ENCODE measurements around the gene LYZL4.

LYZL4 gene

GRCh38 chr3:42438193-42438592 lies 27.8 kb upstream of the LYZL4 start:
- no peak for TF ChIP-seq CTCF (IDR thresholded peaks at IDR 0.05)

GRCh38 chr3:42434777-42435380 lies 24.5 kb upstream of the LYZL4 start:
- no peak for TF ChIP-seq CTCF (IDR thresholded peaks at IDR 0.05)
- no peaks in the 10 kb centered on the region for H3K4me1 ChIP-seq (ENCODE audit: control insufficient read depth in 1 of 2, insufficient read depth in 1 of 2, low read depth in 1 of 2, low read length in 1 of 2)
- no peak overlapping the region for H3K27ac ChIP-seq
- H3K36me3 ChIP-seq, result no peaks in the 10 kb centered on the region
- peaks cover 45% of the 10 kb centered on the region for H3K27me3 ChIP-seq
- H3K4me3 ChIP-seq (ENCODE audit: low read depth in 1 of 2, low read length in 1 of 2), result no peak overlapping the region
- H3K9me3 ChIP-seq, result no peaks in the 10 kb centered on the region

More at GRCh38 chr3:42438193-42438592, 27.8 kb upstream of the LYZL4 start:
- no peaks in the 10 kb centered on the region for H3K9me3 ChIP-seq
- peaks cover 37% of the 10 kb centered on the region for H3K27me3 ChIP-seq
- no peak overlapping the region for H3K27ac ChIP-seq
- no peaks in the 10 kb centered on the region for H3K4me1 ChIP-seq (ENCODE audit: control insufficient read depth in 1 of 2, insufficient read depth in 1 of 2, low read depth in 1 of 2, low read length in 1 of 2)
- no peak overlapping the region for H3K4me3 ChIP-seq (ENCODE audit: low read depth in 1 of 2, low read length in 1 of 2)
- H3K36me3 ChIP-seq, result no peaks in the 10 kb centered on the region

GRCh38 chr3:42432485-42432884 lies 22.1 kb upstream of the LYZL4 start:
- H3K4me3 ChIP-seq (ENCODE audit: low read depth in 1 of 2, low read length in 1 of 2), result no peak overlapping the region
- no peaks in the 10 kb centered on the region for H3K36me3 ChIP-seq
- TF ChIP-seq CTCF (IDR thresholded peaks at IDR 0.05), result no peak
- no peaks in the 10 kb centered on the region for H3K9me3 ChIP-seq
- no peak overlapping the region for H3K27ac ChIP-seq
- H3K4me1 ChIP-seq (ENCODE audit: control insufficient read depth in 1 of 2, insufficient read depth in 1 of 2, low read depth in 1 of 2, low read length in 1 of 2), result no peaks in the 10 kb centered on the region
- peaks cover 52% of the 10 kb centered on the region for H3K27me3 ChIP-seq

- no peaks in the 10 kb centered on the region for H3K9me3 ChIP-seq
- H3K36me3 ChIP-seq, result no peaks in the 10 kb centered on the region
- no peak for TF ChIP-seq CTCF (IDR thresholded peaks at IDR 0.05)
- no peak overlapping the region for H3K4me3 ChIP-seq (ENCODE audit: low read depth in 1 of 2, low read length in 1 of 2)
- H3K27ac ChIP-seq, result no peak overlapping the region
- H3K4me1 ChIP-seq (ENCODE audit: control insufficient read depth in 1 of 2, insufficient read depth in 1 of 2, low read depth in 1 of 2, low read length in 1 of 2), result peaks cover 0 to 3% of the 10 kb centered on the region in 2 experiments
- H3K27me3 ChIP-seq, result peaks cover 55% of the 10 kb centered on the region
These were observed 20.5 kb upstream of the LYZL4 start for GRCh38 chr3:42430781-42431532.

GRCh38 chr3:42428830-42429229 lies 18.4 kb upstream of the LYZL4 start:
- Histone ChIP-seq H3K27me3 (peaks cover 59% of the 10 kb centered on the region), H3K9me3 (no peaks in the 10 kb centered on the region), H3K27ac (no peak overlapping the region), H3K4me3 (ENCODE audit: low read depth in 1 of 2, low read length in 1 of 2) (no peak overlapping the region), H3K36me3 (no peaks in the 10 kb centered on the region), H3K4me1 (ENCODE audit: control insufficient read depth in 1 of 2, insufficient read depth in 1 of 2, low read depth in 1 of 2, low read length in 1 of 2) (peaks cover 0 to 5% of the 10 kb centered on the region in 2 experiments)
- no peak for TF ChIP-seq CTCF (IDR thresholded peaks at IDR 0.05)
